Panc1 (cell line): ENCODE results near the gene GRIK4.

Experiments
- CTCF ChIP-seq: fragments of 450-650 bp; IDR thresholded peaks from 2 replicates; pipeline ENCODE4 v1.5.1; 2017; ENCODE audit warnings: mild to moderate bottlenecking
- SIN3A ChIP-seq: IDR thresholded peaks from 2 replicates; pipeline ENCODE4 v1.6.1; 2012; ENCODE audit warnings: low read depth, mild to moderate bottlenecking, low read length, moderate library complexity, borderline replicate concordance; ENCODE audit not compliant: insufficient read depth

- no peak for TF ChIP-seq CTCF
- TF ChIP-seq SIN3A, result no peak
Measured at GRCh38 chr11:120538707-120539106, 27.2 kb downstream of the GRIK4 start.
